Measurements from ENCODE around the gene DMBX1.

Gene DMBX1

DNA sequence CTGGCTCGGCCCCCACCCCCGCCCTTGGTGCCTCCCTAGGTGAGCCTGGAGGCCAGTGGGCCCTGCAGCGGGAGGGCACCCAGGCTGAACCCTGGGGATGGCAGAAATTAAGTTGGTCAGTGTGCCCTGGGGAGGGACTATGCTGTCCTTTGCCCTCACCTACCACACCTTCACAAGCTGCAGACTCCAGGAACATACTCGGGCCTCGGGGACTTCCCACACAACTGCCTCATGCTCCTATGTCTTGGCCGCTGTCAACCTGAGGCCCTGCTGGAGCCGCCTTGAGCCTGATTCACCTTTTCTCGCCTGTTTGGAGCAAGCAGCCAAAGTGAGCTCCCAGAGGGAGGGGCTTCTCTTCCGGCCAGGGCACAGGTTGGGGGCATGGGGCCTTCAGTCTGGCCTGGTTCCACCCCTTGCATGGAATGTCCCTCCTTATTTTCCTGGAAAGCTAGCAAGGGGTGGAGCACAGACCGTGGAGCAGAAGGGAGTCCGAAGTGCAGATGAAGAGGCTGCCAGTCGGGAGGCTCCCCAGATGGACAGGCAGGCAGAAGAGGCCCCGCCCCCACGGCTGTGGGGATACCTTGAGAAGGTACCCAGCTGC lies 37.2 kb downstream of the DMBX1 start:
- no peak for DNase-seq

DNA sequence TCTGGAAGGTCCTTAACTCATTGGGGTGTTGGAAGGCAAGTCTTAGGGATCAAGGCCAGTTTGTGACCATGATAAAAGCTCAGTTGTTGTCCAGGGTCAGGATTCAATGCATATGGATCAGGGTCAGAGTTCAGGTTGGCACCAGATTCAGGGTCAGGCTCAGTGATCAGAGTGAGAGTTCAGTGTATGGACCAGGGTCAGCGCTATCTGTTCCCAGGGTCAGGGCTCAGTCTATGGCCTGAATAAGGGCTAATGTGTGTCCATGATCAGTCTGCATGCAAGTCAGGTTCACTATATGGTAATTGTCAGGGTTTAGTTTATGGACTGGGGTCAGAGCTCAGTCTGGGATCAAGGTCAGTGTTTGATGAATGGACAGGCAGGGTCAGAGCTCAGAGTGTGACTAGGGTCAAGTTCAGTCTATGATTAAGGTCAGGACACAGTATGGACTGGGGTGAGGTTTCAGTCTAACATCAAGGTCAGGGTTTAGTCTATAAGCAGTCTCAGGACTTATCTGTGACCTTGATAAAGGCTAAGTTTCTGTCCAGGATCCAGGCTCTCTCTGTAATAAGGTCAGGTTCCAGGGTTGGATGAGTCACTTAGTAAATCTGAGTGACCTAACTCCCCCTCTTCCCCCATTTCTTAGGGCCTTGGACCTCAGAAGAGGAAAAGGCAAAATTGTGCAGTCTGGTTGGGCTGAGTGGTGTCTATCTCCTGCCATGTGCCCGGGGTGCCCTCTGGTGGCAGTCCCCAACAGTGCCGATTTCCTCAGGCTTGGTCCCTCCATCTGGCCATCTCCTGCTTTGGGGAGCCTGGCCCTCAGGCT lies 38.0 kb downstream of the DMBX1 start:
- DNase-seq: peak; percentile 7 to 63 (median 40)

DNA sequence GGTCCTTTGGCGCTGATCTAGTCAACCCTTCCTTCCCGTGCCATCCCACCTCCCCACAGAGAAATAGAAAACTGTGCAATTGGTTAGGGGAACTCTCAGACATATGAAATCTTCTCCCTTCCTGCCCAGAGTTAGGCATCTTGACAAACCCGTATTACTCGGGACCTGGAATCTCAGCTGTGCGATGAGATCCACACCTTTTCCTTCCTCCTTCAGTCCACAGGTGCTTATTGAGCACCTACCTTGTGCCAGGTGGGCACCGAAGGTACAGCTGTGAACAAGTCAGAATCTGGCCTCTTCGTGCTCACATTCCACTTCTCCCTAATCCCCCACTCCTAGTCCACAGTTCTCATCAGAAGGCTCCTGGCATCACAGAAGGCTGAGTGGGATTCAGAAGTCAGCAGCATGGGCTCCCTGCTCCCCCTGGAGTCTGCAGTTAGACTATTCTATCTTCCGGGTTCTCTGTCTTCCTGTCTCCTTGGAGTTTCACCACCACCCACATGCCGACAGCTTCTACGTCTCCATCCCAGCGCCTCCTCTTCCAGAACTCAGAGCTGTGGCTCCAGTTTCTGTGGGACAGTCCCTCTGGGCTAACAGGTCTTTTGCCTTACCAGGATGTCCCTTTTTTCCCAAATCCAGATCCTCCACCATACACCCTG lies 38.8 kb downstream of the DMBX1 start:
- no peak for DNase-seq

DNA sequence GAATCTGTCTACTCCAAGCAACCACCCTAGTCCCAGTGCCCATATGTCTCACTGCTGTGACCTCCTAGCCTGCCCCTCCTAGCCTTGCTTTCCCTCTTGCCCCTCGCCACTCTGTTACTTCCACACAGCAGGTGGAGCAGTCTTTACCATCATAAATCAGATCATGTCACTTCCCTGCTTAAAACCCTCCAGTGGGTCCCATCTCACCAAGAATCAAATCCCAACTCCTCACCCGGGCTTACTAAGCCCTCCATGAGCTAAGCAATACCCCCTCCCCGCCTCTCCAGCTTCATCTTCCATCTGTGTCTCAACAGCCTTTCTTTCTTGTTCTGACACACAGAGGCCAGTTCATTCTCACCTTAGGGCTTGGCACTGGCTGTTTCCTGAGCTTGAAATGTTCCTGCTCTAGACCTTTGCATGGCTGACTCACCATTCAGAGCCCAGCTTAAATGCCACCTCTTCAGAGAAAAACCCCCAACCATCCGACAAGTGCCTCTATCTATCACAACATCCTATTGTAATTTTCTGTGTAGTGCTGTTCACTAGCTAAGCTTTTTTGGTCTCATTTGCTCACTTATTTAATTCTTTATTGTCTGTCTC lies 39.5 kb downstream of the DMBX1 start:
- no peak for DNase-seq

DNA sequence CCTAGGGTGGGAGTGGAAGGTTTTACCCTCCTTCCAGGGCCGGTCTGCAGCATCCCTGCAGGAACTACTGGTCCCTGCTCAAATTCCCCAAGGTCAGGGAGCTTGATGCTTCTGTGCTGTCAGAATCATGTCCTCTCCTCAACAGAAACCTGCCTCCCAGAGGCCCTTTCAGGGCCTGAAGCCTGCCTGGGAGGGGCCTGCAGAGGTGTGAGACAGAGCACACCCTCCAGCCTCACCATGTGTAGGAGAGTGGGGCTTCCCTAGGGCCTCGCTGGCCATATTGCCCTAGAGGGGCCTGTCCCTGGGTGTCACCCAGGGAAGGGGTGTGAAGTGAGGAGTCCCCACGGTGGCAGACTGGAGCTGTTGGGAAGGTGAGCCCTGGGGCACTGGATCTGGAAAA lies 40.7 kb downstream of the DMBX1 start:
- DNase-seq: no peak

DNA sequence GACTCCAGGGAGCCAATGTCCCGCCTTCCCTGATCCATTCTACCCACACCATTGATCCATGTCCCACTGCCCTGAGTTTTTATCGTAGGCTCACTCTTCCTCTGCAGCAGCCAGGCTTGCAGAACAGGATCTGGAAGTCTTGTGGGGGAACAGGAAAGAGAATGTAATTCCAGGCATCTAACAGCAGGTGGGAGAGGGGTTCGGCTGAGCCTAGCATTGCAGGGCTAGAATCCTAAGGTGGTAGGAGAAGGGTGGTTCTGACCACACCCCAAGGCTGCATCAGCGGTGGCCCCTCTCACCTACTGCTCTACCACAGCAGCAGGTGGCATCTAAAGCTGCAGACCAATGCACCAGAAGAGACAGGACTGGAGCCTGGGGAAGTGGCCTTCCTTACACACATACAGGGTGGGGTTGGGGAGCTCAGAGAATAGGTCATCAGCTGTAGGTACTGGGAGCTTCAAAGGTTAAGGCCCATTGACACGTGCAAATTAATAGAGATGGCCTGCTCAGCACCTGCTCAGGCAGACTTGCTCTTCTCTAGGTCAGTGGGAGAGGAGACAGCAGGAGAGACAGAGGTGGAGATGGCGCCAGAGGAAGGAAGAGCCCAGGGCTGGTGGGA lies 41.3 kb downstream of the DMBX1 start:
- DNase-seq: no peak

DNA sequence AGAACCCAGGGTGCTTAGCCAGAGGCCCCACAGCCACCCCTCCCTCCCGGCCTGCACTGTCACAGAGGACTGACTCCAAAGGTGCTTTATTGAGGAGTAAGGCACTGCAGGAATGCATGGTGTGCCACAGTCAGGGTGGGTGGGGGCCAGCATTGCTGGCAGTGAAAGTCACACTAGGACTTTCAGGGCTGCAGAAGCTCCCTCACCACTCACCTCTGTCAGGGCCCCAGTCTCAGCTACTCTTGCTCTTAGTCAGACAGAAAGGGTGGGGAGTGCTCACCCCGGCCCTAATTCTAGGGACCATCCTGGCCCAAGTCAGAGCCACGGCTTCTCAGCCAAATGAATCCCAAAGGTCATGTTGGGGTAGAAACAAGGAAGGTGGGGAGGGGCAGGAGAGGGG lies 42.5 kb downstream of the DMBX1 start:
- no peak for DNase-seq

DNA sequence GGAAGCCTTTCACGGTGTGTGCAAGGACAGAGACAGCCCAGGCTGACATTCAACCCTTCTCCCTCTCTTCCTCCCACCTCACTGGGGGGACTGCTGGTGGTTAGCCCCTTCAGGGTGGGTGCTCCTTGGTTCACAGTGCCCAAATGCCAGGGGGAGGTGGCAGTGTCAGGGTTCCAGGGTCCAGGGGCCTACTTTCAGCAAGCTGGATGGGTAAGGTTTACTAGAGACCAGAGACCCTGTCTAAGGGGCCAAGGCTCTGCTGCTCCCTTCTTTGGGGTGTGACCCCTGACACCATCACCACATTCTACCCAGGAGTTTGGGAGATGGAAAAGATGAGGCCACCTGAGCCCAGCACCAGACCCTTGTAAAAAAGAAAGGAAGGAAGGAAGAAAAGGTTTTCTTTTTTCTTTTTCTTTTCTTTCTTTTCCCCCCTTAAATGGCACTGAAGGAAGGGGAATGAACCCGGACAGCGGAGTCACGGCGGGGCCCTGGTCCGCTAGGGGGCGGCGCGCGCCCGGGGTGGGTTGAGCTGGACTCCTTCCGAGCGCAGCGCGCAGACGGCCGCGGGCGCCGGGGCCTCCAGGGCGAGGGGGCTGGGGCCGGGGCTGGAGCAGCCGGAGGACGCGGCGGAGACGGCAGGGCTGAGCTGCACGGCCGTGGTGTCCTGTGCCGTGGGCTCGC lies 43.0 kb downstream of the DMBX1 start:
- DNase-seq: peak; percentile 27 to 69 (median 46)

DNA sequence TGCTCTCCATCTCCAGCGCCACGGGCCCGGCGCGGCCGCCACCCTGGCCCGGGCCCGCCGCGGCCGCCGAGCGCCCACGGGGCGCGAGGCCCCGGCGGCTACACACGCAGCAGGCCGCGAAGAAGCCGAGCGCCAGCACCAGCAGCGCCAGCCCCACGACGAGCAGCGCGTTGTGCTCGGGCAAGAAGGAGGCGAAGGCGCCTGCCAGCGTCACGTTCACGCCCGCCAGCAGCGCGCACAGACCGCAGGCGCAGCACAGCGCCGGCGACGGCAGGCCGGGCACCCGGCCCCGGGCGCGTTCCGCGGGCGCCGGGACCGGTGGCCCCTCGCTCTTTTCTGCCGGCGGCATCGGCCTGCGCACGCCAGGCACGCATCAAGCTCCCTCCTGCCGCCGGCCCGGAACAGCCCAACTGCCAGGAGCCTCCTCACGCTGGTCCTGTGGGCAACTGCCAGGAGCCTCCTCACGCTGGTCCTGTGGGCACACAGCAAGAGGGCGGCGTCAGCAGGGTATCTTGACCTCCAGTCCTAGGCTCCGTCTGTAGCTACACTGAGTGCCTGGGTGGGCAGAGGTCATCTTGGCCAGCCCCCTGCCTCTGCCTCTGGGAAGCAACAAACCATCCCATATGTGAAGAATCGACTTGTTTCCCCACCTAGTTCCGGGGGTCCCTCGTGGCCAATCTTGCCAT lies 43.7 kb downstream of the DMBX1 start:
- peak in 3 of 4 experiments; percentile 17 to 51 (median 23) for DNase-seq

DNA sequence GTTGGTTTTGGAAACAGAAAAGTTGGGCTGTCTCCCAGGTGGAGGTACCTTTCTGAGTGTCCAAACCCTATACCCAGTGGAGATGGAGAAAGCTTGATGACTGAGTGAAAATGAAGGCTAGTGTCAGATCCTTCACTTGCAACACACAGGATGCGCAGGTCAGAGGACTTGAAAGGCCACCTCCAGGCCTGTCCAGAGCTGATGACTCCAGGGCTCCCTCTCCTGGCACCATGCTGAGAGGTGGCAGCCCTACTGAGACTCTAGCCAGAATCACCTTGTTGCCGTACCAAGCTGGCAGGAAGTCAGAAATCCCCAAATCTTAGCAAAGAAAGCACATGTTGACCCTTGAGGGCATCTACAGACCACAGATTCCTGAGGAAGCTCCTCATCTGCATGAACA lies 45.4 kb downstream of the DMBX1 start:
- DNase-seq: no peak

DNA sequence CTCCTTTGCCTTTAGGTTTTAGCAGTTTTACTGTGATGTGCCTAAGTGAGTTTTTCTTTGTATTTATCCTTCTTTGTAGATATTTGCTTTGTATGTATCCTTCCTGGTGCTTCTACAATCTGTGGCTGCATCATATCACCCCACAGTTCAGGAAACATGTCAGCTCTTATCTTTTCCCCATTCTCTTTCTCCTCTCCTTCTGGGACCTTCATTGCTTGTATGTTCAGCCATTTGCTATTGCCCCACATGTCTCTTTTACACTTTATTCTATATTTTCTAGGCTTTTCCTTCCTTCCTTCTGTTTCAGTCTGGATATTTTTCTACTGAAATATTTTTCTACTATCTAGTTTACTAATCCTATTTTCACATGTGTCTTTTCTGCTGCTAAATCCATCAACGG lies 46.9 kb downstream of the DMBX1 start:
- DNase-seq: no peak

DNA sequence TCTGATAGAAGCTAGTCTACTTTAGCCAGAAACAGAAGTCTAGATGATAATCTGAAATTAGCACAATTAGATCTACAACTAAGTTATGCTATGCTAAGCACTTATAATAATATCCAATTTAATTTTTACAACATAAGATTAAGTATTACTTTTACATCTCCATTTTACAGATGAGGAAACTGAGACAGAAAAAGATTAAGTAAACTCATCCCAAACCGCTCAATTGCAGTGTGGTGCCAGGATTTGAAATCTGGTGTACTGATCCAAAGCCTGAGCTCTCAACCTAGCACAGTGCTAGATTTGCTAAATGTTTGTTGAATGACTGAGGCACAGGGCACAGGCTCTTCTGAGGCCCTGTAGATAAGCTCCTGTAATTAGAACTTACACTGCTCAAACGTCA lies 48.0 kb downstream of the DMBX1 start:
- no peak for DNase-seq

DNA sequence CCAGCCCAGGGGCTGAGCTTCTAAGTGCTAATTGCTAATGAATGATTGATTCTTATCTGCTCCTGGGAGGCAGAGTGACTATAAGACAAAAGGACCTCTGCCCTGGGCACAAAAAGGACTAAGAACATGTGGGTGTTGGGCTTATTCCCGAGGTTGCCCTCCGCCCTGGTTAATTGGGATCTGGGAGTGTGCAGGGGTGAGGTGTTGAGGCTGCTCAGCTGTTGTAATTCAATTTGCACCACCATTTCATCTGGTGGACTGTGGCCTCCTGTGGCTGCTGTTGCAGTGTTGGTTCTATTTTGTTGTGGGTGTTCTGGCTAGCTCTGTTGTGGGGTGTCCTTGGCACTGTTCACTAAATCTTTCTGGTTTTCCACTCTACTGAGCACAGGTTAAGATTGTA lies 48.5 kb downstream of the DMBX1 start:
- DNase-seq: no peak

Data from activated naive CD4-positive, alpha-beta T cell (primary cell).